GM12865 (cell line): ENCODE measurements around the gene AFG1L.
"Not testable (repeated sequence)": the region's sequence is repeated elsewhere in the genome, so short reads cannot be mapped to it uniquely, and the experiment has no call there.

Experiments used
- DNase-seq: peaks from one replicate; pipeline ENCODE4 v3.0.0; 2010; ENCODE audit warnings: low read depth
- H3K4me3 ChIP-seq: 2 replicates; pipeline ENCODE4 v1.5.1; 2011; ENCODE audit warnings: mild to moderate bottlenecking, low read depth, low read length, control low read depth
- TF ChIP-seq, protein P1 (sequence below): IDR thresholded peaks from 2 replicates; pipeline ENCODE4 v1.5.1; 2011; ENCODE audit warnings: low read length, control low read depth, low read depth, inconsistent platforms; ENCODE audit not compliant: insufficient read depth; ENCODE audit errors: missing control alignments

AFG1L gene

DNA sequence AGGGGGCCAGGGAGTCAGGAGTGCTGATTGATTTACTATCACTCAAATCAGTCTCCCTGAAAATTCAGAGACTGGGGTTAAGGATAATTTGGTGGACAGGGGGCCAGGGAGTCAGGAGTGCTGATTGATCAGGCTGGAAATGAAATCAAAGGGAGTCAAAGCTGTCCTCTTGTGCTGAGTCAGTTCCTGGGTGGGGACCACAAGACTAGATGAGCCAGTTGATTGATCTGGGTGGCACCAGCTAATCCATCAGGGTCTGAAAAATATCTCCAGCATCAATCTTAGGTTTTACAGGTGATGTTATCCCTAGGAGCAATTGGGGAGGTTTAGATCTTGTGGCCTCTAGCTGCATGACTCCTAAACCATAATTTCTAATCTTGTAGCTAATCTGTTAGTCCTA lies 6.1 kb upstream of the AFG1L start:
- H3K4me3 ChIP-seq: no peak overlapping the region
- DNase-seq: no peak
- TF ChIP-seq, protein P1, sequence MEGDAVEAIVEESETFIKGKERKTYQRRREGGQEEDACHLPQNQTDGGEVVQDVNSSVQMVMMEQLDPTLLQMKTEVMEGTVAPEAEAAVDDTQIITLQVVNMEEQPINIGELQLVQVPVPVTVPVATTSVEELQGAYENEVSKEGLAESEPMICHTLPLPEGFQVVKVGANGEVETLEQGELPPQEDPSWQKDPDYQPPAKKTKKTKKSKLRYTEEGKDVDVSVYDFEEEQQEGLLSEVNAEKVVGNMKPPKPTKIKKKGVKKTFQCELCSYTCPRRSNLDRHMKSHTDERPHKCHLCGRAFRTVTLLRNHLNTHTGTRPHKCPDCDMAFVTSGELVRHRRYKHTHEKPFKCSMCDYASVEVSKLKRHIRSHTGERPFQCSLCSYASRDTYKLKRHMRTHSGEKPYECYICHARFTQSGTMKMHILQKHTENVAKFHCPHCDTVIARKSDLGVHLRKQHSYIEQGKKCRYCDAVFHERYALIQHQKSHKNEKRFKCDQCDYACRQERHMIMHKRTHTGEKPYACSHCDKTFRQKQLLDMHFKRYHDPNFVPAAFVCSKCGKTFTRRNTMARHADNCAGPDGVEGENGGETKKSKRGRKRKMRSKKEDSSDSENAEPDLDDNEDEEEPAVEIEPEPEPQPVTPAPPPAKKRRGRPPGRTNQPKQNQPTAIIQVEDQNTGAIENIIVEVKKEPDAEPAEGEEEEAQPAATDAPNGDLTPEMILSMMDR: no peak

DNA sequence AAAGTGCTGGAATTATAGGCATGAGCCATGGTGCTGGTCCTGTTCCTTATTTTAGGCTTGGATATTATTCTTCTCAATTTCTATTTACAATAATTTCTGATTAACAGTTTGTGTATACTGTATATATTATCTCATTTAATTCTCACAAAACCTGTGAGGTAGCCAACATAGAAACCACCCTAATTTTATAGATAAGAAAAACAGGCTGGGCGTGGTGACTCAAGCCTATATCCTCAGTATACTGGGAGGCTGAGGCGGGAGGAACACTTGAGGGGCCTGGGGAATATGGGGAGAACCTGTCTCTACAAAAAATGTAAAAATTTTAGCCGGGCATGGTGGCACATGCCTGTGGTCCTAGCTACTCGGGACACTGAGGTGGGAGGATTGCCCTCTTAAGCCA lies 3.8 kb upstream of the AFG1L start:
- DNase-seq: no peak
- no peak overlapping the region for H3K4me3 ChIP-seq
- TF ChIP-seq, protein P1: no peak

DNA sequence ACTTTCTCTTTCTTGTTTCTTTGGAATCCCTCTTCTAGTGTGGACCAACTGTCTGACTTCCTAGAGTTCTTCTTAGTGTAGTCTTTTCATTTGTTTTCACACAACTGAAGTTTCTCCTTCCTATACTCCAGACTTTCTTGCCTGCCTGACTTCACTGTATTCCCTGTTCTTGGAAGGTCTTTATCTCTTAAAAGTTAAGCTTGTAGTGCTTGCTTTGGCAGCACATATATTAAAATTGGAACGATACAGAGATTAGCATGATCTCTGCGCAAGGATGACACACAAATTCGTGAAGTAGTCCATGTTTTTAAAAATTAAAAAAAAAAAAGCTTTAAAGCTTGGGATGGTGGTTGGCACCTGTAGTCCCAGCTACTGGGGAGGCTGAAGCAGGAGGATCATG lies 2.3 kb upstream of the AFG1L start:
- H3K4me3 ChIP-seq, DNase-seq: not testable (repeated sequence)

DNA sequence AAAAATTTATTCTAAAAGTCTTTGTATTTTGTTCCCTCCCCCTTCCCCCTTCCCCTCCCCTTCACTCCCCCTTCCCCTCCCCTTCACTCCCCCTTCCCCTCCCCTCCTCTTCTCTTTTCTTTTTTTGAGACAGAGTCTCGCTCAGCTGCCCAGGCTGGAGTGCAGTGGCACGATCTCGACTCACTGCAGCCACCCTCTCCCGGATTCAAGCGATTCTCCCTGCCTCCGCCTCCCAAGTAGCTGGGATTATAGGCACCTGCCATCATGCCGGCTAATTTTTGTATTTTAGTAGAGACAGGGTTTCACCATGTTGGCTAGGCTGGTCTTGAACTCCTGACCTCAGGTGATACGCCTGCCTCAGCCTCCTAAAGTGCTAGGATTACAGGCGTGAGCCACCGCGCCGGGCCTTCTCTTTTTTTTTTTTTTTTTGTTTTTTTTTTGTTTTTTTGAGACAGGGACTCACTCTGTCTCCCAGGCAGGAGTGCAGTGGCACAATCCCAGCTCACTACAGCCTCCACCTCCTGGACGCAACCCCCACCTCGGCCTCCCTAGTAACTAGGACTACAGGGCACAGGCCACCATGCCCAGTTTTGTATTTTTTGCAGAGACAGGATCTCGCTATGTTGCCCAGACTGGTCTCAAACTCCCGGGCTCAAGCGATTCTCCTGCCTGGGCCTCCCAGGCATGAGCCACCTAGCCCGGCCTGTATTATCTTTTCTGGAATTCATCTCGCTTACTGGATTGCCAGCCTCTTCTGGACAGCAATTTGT lies 1.1 kb upstream of the AFG1L start:
- DNase-seq: no peak
- TF ChIP-seq, protein P1: no peak
- peak overlapping the region; percentile 92 for H3K4me3 ChIP-seq

DNA sequence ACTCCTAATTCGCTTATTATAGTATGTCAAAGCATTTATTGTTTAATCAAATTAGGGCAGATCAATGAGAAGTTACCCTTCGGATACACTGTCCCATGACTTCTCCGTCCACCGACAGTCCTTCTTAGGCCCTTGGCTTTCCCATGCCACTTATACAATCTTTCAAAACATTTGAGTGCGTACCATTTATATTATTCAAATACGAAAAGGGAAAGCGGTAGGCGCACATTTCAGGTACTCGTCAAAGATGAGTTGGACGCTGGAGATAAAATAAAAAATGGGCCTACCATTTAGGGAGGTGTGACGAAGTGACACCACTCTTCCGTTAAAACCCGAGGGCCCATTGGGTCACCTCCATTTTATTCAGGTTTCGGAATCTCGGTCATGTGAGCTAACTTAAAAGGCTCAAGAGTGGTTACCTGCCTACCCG lies 542 bp upstream of the AFG1L start:
- peak overlapping the region; percentile 92 for H3K4me3 ChIP-seq
- DNase-seq: no peak
- TF ChIP-seq, protein P1: no peak

DNA sequence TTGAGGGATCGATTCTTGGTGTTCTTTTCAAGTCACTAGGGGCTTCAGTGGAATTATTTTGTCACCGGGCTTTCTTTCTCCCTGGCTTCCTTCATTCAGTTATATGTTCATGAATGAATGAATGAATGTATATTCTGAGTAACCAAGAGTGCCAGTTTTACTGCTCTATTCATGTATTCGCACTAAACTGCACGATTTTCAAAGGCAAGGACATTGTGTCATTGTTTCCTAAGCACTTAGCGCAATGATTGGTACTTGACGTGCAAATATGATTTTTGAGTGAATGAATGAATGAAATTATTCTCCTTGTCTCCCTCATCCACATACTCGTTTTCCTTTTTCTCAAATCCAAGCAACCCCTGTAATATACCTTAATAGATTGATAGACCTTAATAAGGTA lies 822 bp downstream of the AFG1L start:
- no peak for DNase-seq
- TF ChIP-seq, protein P1: no peak
- H3K4me3 ChIP-seq: peak overlapping the region; percentile 92

DNA sequence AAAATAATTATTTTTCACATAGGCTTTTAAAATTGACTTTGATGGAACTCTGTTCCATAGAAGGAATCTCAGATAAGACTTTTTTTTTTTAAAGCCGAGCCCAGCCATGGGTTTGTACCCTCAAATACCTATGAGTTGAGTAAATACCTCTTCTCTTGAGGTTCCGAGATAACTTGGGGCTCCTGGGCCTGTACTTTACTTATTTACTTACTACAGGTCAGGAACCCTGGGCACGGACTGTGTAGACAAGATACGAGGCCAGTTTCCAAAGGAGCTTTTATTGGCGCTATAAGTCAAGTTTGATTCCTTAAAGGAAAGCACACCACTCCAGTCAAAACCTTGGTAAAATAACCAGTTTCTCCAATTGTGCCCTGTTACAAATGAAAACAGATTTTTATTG lies 7.5 kb downstream of the AFG1L start:
- H3K4me3 ChIP-seq: no peak overlapping the region
- TF ChIP-seq, protein P1: no peak
- no peak for DNase-seq
